HG03575 (cell line): Measurements from ENCODE around the gene NDE1.
"Not testable (repeated sequence)": the region's sequence is repeated elsewhere in the genome, so short reads cannot be mapped to it uniquely, and the experiment has no call there.

Experiments
- ATAC-seq: cut with Tn5 transposase; IDR thresholded peaks from one replicate; pipeline ENCODE4 v1.9.1; 2021; ENCODE audit not compliant: unreplicated experiment, insufficient number of reproducible peaks, low FRiP score; ENCODE audit errors: extremely low read depth

Gene NDE1

GRCh38 chr16:15650019-15650697 lies at the start of gene NDE1:
TSS of gene NDE1 (plus strand) at chr16:15650245. CDS start at chr16:15664779, 14,534 bp downstream.
- ATAC-seq, result no peak

- no peak for ATAC-seq
These were observed 48.7 kb upstream of the NDE1 start for GRCh38 chr16:15601212-15601879.

GRCh38 chr16:15602285-15603044 lies 47.6 kb upstream of the NDE1 start:
- no peak for ATAC-seq

- ATAC-seq, result no peak
These were observed 45.3 kb upstream of the NDE1 start for GRCh38 chr16:15604460-15605440.

- ATAC-seq, result no peak
These were observed 44.1 kb upstream of the NDE1 start for GRCh38 chr16:15605839-15606517.

GRCh38 chr16:15606518-15607220 lies 43.4 kb upstream of the NDE1 start:
- ATAC-seq, result no peak

GRCh38 chr16:15607221-15607699 lies 42.8 kb upstream of the NDE1 start:
- not testable (repeated sequence) for ATAC-seq

DNA sequence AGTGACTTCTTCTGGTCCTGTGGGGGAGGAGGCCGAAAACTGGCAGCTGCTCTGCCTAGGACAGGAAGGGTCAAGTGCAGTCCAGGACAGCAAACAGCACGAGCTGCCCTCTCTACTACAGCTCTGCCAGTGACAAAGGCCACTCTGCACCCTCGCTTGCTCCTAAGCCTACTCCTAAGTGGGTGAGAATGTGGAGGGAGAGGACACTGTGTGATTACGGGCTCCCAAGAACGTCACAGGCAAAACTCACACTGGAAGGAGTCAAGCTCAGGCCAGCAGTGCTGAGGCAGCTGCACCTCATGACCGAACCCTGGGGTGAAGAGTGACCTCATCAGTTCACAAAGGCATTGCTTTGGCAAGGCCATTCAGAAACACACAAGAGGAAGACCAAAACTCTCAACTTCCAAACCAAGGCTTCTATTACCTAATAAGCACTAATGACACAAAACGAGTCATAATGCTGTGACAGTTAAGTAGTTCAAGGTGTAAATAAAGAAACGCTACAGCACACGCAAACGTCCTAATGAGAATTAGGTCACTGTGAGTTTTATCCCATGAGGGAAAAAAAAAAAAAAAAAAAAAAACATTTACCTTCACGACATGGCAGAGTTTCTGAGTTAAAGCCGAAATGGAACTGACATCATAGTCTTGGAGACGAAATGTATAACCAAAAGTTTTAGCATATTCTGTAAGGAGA lies 42.2 kb upstream of the NDE1 start:
- no peak for ATAC-seq

- ATAC-seq, result no peak
These were observed 41.4 kb upstream of the NDE1 start for GRCh38 chr16:15608398-15609285.

- no peak for ATAC-seq
These were observed 40.8 kb upstream of the NDE1 start for GRCh38 chr16:15609286-15609649.

GRCh38 chr16:15610369-15610871 lies 39.6 kb upstream of the NDE1 start:
- ATAC-seq, result no peak

DNA sequence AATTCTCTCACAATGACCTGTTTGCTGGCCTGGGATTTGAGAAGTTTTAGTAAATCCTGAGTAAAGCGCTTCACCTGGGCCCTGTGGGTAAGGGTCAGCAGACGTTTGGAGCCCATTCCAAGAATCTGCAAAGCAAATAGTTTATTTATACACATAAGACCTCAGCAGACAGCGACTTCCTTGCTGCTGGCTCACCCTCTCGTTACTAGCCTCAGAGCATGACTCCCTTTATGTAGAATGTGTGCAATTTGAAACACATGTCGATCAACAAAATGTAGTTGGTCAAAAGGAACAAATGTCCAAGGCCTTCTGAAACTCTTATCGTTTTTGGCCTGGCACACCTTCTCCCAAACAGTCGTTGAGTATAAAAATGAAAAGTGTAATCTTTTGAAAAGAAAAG lies 38.4 kb upstream of the NDE1 start:
- no peak for ATAC-seq

- no peak for ATAC-seq
These were observed 36.4 kb upstream of the NDE1 start for GRCh38 chr16:15613676-15614075.

GRCh38 chr16:15616012-15616411 lies 34.0 kb upstream of the NDE1 start:
- ATAC-seq, result no peak

DNA sequence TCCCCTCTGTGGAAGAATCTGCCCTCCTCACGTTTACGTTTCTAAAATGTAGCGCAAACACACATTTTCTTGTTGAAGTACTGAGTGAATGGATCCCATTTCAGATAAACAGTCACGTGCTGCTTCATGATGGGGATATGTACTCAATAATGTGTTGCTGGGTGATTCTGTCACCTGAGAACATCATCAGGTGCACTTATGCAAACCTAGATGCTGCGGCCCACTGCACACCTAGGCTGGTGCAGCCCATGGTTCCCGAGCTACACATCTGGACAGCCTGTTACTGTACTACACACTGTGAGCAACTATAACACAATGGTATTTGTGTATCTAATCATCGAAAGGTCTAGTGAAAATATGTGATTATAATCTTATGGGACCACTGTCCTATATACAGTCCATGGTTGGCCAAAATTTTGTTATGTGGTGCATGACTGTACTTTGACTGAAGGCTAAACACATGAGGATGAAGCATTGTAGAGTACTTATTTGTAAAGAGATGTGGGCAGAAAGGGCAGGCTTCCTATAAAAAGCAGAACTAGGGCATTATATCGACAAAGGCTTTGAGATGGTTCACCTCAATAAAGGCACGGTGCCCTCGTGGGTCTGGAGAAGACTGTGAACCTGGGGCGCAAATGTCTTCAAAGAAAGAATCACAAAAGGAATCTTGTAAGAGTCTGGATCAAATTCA lies 33.4 kb upstream of the NDE1 start:
- no peak for ATAC-seq

- ATAC-seq, result no peak
These were observed 32.1 kb upstream of the NDE1 start for GRCh38 chr16:15617901-15618300.
